Erythroblast (primary cell): ENCODE data around the gene AAK1.

Source experiments
- GATA1 ChIP-seq: IDR thresholded peaks from 2 replicates; pipeline ENCODE4 v1.6.1; 2011; ENCODE audit warnings: low read depth, mild to moderate bottlenecking, control low read depth, low read length, moderate library complexity
- POLR2A ChIP-seq: IDR thresholded peaks from 2 replicates; pipeline ENCODE4 v1.6.1; 2011; ENCODE audit warnings: mild to moderate bottlenecking, low read length

DNA sequence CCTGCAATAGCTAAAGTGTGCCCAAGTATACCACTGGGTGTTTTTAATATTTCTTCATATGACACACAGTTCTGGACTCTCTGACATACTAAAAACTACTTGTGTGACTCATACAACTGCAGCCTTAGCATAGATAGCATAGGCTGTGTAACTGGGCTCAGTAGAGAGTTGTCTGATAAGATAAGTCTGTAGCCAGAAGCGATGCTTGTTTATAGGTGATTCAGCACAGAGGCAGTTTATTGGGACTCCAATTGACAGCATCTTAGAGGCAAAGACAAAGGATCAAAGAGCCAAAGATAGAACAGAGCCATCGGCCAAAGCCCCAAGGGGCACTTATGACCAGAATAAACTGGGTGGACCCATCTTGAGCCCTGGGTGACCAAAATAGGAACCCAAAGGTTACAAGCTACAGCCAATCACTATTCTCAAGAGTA is 42.3 kb downstream of the AAK1 start:
- TF ChIP-seq POLR2A (no peak), GATA1 (peak; percentile 45)
